DLD1 (cell line): ENCODE results near the gene PLPP7.

Source experiments
- in situ Hi-C: cut with HindIII; loops from 2 replicates; pipeline ENCODE4 v1.10.0; 2017; ENCODE audit warnings: low sequenced_read_pairs

PLPP7 gene

DNA sequence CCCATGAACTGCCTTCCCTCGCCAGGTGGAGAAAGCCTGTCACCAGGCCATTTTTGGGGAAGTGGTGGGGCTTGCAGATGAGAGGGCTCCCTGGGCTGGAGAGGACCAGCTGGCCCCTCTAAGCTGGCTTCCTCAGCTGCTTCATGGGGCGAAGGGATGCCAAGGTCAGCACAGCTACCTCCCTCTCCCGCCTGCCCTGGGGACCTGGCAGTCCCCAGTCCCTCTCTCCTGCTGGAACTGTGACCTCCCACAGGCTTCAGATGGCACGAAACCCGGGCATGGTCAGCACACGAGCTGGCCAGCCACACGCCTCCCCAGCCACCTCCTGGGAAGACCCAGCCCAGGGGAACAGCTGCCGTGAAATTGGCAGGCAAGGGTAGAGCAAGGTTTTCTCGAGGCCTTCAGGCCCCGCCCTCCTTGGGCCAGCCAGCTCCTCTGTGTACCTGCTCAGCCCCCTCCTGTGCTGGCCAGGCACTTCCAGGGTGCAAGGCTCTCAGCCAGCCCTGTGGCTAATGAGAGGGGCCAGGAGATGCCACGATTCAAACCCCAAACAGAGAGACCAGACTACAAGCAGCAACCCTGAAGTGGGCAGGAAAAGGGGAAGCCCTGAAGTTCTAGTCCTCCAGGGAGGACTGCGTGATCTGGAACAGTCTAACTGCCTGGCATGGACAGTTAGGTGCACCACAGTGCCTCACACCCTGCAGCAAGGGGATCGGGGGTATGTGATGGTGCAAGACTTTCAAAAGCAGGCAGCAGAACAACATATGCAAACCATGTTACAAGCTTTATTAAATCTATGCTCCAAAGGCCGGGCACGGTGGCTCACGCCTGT lies 12.9 kb downstream of the PLPP7 start:
- in situ Hi-C loops: no loop called here

DNA sequence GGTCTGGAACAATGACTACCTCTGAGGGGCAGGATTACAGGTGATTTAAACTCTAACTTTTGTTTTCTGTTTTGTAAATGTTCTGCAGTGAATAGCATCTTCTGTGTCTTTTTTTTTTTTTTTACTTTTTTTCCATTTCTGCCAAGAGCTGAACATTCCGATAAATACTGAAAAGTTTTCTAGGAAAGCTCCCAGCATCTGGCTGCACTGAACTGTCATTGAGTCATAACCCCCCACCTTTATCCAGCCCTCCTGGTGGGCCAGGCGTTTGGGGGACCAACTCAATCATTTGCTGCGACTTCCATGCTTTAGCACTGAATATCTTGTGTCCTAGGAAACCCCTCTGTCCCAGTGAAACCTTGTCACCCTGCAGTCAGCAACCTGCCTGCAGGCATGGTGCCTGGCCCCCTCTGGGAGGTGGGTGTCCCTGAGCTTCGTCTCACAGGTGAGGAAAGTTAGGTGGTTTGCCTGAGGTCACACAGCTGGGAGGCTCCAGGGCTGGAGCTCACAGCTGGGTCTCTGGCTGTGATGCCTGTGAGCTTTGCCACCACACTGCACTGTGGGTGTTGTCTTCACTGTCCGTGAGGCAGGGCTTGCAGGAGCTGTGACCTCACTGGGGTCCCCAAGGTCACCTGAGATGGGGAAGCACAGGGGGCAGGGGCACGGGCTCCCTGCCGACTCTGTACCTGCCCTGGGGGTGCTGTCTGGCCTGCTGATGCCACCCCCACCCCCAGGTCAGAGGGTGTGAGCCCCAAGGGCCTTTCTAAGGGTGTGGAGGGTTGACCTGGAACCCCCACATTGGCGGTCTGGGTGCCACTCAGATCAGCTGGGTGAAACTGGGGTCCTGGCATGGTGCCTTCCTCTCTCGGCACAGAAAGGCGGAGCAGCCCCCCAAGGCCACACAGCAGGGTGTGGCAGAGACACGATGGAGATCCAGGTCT lies 14.1 kb downstream of the PLPP7 start:
- in situ Hi-C loops: no loop called here

DNA sequence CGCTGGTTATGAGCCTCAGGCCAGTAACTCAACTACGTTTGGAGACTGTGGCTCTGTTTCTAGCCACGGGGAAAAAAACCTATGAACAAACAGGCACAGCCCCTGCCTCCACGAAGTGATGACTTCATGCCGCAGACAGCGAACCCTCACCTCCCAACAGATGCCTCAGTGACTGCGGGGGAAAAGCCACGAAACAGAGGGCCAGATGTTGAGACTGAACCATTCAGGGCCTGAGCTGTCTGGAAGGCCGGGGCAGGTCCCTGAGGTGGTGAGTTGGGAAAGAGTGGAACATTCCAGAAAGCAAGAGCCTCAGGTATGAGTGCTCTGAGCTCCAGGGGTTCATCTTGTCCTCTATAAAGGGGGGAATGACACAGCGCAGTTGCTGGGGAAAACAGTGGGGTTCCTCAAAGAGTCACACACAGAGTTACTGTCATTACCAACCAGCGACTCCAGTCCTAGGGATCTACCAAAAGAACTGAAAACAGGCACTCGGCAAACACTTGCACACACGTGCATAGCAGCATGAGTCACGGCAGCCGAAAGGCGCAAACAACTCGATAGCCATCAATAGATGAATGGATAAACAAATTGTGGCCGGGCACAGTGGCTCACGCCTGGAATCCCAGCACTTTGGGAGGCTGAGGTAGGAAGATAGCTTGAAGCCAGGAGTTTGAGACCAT lies 15.3 kb downstream of the PLPP7 start:
- in situ Hi-C loops: no loop called here

DNA sequence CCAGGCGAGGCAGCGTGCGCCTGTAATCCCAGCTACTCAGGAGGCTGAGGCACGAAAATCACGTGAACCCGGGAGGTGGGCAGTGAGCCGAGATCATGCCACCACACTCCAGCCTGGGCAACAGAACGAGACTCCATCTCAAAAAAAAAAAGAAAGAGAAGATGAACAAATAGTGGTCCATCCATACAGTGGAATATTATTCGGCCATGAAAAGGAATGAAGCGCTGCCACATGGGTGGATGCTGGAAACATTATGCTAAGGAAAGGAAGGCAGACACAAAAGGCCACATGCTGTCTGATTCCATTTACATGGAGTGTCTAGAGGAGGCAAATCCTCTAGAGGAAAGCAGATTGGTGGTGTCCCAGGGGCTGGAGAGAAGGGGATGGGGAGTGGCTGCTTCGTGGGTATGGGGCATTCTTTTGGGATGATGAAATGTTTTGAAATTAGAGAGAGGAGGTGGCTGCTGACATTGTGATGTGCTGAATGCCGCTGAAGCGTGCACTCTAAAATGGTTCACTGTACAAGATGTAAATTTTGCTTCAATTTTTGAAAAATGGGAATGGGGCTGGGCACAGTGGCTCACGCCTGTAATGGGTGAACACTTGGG lies 17.0 kb downstream of the PLPP7 start:
- in situ Hi-C loops: no loop called here

DNA sequence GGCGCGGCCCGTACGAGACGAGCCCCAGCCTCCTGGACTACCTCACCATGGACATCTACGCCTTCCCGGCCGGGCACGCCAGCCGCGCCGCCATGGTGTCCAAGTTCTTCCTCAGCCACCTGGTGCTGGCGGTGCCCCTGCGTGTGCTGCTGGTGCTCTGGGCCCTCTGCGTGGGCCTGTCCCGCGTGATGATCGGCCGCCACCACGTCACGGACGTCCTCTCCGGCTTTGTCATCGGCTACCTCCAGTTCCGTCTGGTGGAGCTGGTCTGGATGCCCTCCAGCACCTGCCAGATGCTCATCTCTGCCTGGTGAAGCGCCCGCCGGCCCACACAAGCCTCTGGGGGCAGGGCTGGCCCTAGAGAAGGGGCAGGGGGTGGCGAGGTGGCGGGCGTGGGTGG lies 18.5 kb downstream of the PLPP7 start:
- in situ Hi-C loops: no loop called here

DNA sequence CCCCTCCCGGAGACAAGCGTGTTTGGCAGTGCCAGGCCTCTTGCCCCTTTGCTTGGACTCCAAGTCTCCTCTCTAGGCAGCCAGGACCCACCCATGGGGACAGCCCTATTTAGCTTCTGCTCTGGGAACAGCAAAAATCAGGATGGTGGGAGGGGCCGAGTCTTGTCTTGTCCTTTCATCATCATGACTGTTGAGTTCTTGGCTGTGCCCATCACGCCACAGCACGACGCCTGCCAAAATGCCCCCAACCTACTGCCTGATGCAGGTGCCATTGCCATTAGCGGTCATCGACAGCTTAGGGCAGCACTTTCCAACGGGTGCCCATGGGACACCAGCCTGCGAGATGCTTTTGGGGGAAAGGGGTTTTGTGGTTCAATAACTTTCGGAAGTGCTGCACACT lies 18.9 kb downstream of the PLPP7 start:
- in situ Hi-C loops: no loop called here

DNA sequence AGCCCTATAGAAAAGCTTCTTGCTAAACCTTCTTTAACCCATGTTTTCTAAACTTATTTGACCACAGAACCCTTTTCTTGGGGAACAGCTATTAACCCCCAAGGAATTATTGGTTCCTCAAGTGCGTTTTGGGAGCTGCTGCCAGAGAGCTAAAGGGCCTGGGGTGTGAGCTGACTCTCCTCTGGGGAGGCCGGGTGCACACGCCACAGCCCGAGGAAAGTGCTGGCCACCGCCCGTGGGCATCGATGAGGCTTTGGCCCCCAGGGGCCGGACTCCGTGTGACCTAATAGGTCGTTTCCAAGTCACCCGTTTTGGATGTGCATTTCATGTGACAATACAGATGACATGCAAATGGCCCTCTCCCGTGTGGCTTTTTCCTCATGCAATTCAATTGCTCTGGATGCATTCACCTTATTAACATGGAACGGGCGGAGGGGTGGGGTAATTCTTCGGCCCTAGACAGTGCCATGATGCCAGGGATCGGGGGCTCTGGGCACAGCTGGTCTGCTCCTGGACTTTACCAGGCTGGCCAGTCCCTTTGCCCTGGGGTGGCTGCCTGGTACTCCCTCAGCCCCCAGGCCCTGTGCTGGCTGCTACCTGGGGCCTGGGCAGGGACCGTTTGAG lies 19.5 kb downstream of the PLPP7 start:
- in situ Hi-C loops: no loop called here

DNA sequence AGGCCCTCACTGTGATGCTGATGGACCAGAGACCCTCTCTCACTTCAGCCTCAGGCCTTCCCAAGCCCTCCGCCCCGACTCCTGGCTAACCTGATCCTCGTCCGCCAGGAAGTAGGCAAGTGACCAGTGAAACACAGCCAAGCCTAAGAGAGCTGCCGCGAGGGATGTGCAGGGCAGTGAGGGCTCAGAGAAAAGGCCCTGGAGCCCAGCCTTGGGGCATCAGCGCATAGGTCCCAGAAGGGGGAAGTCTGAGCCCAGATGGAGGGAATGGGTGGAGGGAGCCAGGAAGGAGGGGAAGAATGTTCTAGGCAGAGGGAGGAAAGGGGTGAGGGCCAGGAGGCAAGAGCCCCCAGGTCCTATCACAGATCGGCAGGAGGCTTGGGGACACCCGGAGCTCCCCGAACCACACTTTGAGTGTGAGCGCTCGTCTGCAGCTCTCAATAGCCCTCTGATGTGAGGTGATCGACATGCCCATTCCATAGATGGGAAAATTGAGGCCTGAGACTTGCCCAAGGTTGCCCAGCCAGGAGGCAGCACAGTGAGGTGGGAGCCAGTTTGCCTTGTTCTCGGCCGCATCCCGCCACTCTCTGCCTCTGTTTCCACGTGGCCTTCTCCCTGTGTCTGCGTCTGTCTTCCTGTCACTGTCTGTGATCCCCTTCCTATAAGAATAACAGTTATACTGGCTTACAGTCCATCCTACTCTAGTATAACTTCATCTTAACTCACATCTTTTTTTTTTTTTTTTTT lies 20.2 kb downstream of the PLPP7 start:
- in situ Hi-C loops: no loop called here

DNA sequence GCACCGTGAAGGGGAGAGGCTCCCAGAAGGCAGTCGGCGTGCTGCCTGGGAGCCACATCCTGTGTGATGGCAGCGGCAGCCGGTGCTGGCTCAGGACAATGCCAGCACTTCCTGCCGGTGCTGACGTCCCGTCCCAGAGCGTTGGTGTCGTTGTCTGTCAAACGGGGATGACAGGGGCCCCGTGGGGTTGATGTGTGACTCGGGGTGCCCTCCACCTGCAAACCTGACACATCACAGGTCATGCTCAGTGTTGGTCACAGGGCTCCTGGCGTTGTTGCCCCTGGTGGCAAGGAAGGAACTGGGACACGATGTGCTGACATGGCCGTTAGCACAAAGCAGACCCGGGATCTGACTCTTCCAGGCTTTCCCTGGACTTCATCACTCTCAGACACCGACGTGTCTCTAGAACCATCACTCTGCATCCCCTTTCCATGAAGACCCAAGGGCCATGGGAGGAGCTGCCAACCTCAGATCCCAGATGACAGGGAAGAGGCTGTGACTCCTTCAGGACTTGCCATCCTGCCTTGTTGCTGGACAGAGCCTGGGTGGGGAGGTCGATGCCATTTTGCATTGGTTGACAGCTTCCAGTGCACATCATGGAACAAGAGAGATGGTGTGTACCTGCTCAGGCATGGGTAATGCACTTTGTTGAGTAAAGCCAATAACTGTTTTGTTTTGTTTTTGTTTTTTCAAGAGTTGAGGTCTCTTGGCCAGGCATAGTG lies 21.5 kb downstream of the PLPP7 start:
- in situ Hi-C loops: no loop called here

DNA sequence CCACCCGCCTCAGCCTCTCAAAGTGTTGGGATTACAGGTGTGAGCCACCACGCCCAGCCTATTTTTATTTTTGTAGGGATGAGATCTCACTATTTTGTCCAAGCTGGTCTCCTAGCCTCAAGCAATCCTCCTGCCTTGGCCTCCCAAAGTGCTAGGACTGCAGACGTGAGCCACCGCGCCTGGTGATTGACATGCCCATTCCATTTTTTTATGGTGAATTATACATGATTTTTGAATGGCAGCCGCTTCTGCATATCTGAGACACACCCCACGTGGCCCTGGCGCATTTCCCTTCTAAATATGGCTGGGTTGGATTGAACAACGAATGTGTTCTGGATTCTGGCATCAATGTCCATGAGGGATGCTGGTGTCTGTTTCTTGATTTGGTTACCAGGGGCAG lies 22.7 kb downstream of the PLPP7 start:
- in situ Hi-C loops: no loop called here

DNA sequence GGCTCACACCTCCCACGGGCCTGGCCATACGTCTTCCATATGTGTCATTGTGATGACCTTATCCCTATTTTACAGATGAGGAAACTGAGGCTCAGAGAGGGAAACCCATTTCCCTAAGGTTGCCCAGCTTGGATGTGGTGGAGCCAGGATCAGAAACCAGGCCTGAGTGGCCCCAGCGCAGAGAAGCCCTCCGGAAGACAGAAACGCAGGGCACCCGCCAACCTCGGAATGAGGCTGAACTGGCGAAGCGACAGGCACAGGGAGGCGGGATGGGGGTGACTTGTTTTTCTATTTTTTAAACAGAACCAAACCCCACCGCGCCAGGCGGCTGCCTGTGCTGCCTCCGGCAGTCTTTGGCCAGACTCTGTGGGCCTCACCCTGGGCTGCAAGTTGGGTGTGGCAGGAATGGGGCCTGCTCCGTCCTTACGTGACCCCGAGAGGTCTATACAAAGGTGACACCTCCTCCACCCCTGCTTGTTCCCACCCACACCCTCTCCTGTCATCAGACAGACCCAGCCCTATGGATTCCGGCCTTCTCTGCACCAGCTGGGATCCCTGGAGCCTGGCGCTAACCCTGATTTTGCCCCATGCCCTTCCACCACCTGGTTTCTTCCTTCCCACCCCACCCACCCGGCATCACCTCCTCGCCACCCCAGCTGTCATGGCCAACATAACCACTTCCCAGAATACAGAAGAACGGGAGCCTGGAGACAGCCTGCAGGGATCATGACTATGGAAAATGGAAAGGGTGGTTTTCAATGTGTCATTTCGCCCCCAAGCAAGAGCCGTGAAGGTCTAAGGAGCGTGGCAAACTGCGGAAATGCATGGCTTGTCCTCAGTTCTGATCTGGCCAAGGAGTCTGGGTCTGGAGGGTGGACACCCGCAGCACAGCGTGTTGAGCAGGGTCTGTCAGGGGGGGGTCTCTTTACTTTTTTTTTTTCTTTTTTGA lies 23.6 kb downstream of the PLPP7 start:
- in situ Hi-C loops: no loop called here

DNA sequence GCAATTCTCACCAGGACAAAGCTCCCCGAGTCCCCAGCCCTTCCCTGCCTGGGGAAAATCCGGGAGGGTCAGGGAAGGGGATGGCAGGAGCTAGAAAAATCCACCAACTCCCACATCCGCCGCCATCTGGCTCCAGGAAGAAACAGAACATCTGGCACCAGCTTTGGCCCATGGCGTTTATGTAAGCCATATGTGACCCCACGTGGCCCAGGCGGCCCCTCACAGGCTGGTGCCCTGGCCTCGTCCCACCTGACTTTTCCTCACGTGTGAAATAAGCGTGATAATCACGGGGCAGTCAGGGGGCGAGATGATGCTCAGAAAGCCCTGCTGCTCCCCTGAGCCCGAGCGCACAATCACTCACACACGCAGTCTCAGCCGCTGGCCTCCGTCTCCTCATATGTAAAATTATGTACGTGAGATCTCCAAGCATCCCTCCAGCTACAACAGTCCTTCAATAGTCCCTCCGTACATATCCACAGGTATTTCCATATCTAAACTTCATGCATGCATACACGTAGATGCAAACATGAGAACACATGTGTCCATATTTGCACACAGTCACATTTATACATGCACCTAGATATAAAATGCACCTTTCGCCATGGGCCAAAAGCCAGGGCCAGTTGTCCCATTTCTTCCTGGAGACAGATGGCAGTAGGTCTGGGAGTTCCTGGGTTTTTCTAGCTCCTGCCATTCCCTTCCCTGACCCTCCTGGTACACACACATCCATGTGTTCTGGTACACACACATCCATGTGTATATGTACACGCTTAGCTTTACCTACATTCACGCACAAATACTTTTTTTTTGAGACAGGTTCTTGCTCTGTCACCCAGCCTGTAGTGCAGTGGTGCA lies 28.9 kb downstream of the PLPP7 start:
- in situ Hi-C loops: no loop called here

DNA sequence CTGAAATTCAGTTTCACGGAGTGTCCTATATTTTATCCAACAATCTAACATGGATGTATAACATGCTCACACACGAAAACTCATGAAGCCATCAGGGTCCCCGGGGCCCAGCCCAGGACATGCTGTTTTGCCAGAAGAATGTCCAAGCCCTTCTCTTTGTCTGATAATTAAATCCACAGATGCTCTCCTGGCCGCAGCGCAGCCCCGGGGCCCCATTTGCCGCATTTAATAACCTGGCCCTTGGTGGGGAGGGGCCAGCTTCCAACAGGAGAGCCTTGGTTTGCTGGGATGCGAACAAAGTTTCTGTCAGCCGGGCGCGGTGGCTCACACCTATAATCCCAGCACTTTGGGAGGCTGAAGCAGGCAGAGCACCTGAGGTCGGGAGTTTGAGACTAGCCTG lies 30.0 kb downstream of the PLPP7 start:
- in situ Hi-C loops: no loop called here

DNA sequence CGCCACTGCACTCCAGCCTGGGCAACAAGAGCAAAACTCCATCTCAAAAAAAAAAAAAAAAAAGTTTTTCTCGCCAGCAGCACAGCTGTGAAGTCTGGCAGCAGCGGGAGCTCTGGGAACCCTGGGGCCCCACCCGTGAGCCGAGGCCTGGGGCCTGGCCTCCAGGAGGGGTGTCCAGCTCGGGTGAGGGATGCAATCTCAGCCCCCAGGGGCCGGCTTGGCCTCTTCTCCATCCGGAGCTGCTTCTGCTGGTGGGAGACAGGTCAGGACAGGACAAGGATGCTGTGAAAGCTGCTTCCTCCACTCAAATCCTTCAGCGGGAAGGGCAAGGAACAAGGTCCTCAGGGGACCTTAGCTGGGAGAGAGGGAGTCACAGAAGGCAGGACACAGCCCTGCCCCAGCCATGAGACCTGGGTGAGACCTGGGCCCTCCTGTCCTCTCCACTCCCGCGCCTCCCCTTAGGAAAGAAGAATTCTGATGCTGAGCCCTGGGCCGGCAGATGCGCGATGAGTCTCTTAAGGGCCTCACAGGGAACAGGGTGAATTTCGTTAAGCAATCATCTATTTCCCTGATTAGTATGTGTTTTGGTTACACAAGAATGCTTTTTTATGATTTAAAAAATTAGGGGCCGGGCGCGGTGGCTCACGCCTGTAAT lies 30.6 kb downstream of the PLPP7 start:
- in situ Hi-C loops: no loop called here

DNA sequence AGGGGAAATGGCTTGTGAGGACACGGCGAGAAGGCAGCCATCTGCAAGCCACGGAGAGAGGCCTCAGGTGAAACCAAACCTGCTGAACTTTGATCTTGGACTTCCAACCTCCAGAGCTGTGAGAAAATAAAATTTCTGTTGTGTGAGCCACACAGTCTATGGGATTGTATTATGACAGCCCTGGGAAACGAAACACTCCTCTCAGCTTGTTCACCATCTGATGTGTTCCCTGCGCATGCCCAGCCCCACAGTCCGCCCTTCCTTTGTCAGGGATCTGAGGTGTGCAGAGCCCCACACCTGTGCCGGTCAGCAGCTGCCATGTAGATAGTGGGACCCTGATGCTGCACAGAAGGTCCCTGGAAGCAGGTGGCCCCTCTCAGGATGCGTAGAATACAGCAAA lies 34.1 kb downstream of the PLPP7 start:
- in situ Hi-C loops: no loop called here

DNA sequence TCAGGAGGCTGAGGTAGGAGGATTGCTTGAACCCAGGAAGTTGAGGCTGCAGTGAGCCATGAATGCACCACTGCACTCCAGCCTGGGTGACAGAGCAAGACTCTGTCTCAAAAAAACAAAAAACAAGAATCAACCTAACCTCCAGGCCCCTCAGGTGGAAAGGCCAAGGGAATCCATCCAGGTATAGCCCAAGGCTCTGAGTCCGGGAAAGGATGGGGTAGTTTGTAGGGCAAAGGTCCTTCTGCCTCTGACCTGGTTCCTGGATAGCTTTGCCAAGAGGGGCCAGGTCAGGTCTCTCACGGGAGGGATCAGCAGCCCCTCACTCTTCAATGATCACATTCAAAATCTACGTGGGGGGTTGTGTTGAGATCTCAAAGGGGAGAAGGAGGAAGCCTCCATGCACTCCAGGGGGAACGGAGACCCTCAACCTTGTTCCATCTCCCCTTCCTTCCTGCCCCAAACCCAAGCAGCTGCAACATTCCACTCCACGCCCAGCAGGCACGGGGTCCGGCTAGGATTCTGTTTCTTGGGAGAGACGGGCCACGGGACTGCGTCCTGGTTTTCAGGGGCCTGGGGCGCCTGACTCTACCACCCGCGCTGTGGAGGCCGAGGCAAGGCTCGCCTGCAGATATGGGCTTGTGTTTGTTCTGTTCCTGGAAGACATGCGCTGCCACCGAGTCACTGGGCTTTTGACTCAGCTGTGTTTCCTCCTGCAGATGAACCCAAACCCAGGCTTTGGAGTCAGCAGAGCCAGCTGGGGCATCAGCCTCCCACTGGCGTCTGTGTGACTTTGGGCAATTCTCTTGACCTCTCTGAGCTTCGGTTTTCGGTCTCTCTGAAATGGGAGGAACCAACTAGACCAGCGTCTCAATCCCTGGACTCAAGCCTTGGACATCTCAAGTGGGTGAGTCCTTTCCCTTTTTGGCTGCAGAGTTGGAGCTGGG lies 35.5 kb downstream of the PLPP7 start:
- in situ Hi-C loops: no loop called here
